Activated CD8-positive, alpha-beta T cell treated with anti-CD3 and anti-CD28 coated beads for 36 hours (primary cell): Measurements from ENCODE around the gene ZNF688. TPM values are rescaled to one million over a fixed set of nuclear protein-coding genes. Genes with fewer than 3 reads are reported as not detected.

ENCODE experiments used
- ATAC-seq: fragments of 200-7000 bp; cut with Tn5 transposase; one replicate; pipeline ENCODE4 v1.10.0; 2021; ENCODE audit warnings: mild to moderate bottlenecking, moderate library complexity
- CTCF ChIA-PET: fragments of 350-600 bp; sonication (Branson Sonifier 250); formaldehyde crosslinking; loops from one replicate; lab custom pipeline; 2021; ENCODE audit warnings: antibody characterized with exemption; lab: Charles Lee
- POLR2A ChIA-PET: fragments of 350-600 bp; sonication (Branson Sonifier 250); formaldehyde crosslinking; loops from one replicate; lab custom pipeline; 2021; ENCODE audit warnings: antibody characterized with exemption; lab: Charles Lee
- DNase-seq: peaks from one replicate; pipeline ENCODE4 v3.0.0-alpha.2; 2020
- H3K27ac Mint-ChIP-seq: one replicate; pipeline ENCODE4 v1.8.0; 2021; ENCODE audit warnings: mild to moderate bottlenecking, mixed read lengths
- H3K27me3 Mint-ChIP-seq: one replicate; pipeline ENCODE4 v1.8.0; 2021; ENCODE audit warnings: mixed read lengths
- H3K36me3 Mint-ChIP-seq: one replicate; pipeline ENCODE4 v1.8.0; 2021; ENCODE audit warnings: low read depth, mixed read lengths
- H3K4me1 Mint-ChIP-seq: one replicate; pipeline ENCODE4 v1.8.0; 2021; ENCODE audit warnings: low read depth, mixed read lengths
- H3K4me3 Mint-ChIP-seq: one replicate; pipeline ENCODE4 v1.8.0; 2021; ENCODE audit warnings: mild to moderate bottlenecking, moderate library complexity, mixed read lengths
- H3K9me3 Mint-ChIP-seq: one replicate; pipeline ENCODE4 v1.8.0; 2021; ENCODE audit warnings: mixed read lengths
- intact Hi-C: fragments of 100-400 bp; cut with micrococcal nuclease; formaldehyde crosslinking; loops from one replicate; pipeline ENCODE4 v1.10.0; 2022
- total RNA-seq, 2 experiments: library from RNA; stranded (reverse); gene quantifications; one replicate each; pipeline ENCODE4 v1.2.3, GENCODE V29; 2021
- TF ChIP-seq, protein P1 (sequence below): fragments of 200-600 bp; IDR thresholded peaks from one replicate; pipeline ENCODE4 v1.8.0; 2022; ENCODE audit warnings: antibody characterized with exemption, mild to moderate bottlenecking

ZNF688 gene
- total RNA-seq, 2 experiments from 2014 or later: 4.7 to 5.5 TPM

DNA sequence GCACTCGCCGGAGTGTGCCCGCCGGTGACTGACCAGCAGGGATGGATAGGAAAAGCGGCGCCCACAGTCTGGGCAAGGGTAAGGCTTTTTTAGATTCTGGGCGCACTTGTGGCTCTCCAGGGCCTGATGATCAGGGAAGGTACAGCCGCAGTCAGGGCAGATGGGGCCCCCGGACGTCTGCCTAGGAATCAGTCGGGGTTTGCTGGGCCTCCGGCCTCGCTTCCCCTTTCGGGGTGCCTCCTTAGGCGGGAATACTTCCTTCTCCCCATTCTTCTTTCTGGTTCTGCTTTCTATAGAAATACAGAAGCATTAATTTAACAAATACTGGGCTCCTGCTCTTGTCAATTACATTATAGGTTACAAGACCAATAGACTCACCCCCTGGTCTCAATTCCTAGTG lies 33.6 kb upstream of the ZNF688 start:
- no peak for ATAC-seq
- intact Hi-C loops: no loop called here
- TF ChIP-seq, protein P1, sequence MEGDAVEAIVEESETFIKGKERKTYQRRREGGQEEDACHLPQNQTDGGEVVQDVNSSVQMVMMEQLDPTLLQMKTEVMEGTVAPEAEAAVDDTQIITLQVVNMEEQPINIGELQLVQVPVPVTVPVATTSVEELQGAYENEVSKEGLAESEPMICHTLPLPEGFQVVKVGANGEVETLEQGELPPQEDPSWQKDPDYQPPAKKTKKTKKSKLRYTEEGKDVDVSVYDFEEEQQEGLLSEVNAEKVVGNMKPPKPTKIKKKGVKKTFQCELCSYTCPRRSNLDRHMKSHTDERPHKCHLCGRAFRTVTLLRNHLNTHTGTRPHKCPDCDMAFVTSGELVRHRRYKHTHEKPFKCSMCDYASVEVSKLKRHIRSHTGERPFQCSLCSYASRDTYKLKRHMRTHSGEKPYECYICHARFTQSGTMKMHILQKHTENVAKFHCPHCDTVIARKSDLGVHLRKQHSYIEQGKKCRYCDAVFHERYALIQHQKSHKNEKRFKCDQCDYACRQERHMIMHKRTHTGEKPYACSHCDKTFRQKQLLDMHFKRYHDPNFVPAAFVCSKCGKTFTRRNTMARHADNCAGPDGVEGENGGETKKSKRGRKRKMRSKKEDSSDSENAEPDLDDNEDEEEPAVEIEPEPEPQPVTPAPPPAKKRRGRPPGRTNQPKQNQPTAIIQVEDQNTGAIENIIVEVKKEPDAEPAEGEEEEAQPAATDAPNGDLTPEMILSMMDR: no peak
- H3K4me1 Mint-ChIP-seq: peaks cover 12% of the 10 kb centered on the region
- ChIA-PET POLR2A (no interaction called here), CTCF (interaction anchor here (1.9 to 2.7 kb wide), 3 partner anchors 8 to 175 kb away, joined by 5 to 17 read pairs (median 12); partner anchors contain the start of gene DCTPP1)
- H3K27ac Mint-ChIP-seq: no peak overlapping the region
- peaks cover 28% of the 10 kb centered on the region for H3K36me3 Mint-ChIP-seq
- DNase-seq: no peak
- H3K9me3 Mint-ChIP-seq: no peaks in the 10 kb centered on the region
- H3K27me3 Mint-ChIP-seq: no peaks in the 10 kb centered on the region
- no peak overlapping the region for H3K4me3 Mint-ChIP-seq

DNA sequence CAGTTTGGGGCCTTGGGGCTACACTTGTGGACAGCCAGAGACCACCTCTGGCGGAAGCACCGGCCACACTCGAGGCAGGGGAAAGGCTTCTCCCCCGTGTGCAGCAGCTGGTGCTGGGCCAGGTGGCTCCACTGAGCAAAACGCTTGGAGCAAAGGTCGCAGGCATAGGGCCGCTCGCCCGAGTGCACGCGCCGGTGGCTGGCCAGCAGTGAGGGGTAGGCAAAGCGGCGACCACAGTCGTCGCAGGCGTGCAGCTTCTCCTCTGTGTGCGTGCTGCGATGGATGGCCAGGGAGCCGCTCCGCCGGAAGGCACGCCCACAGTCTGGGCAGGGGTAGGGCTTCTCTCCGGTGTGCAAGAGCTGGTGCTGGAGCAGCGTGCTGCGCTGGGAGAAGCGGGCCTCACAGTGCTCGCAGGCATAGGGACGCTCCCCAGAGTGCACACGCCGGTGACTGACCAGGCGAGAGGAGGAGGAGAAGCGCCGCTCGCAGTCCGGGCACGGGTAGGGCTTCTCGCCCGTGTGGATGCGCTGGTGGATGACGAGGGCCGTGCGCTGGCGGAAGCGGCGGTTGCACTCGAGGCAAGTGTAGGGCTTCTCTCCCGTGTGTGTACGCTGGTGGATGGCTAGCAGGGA lies 32.9 kb upstream of the ZNF688 start:
- CTCF ChIA-PET: interaction anchor here (0.7 to 3.5 kb wide), 4 partner anchors 11 to 174 kb away, joined by 3 to 24 read pairs (median 8); partner anchors contain the start of gene DCTPP1

DNA sequence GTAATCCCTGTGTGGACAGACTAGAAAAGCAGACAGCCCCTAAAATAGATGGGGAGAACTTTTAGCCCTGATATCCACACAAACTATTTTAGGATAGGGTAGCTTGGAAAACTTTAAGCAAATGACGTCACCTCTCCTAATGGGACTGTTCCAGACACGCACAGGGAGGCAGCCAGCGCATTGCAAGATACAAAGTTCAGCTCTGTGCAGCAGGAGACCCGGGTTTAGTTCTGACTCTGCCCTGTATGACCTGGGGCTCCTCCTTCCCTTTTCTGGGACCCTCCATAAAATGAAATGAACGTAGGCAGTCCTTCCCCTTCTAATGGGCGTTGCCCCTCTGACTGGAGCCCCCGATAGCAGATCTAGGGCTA lies 32.4 kb upstream of the ZNF688 start:
- Mint-ChIP-seq H3K4me3 (no peak overlapping the region), H3K27me3 (no peaks in the 10 kb centered on the region), H3K4me1 (peaks cover 10% of the 10 kb centered on the region), H3K36me3 (peaks cover 27% of the 10 kb centered on the region), H3K27ac (no peak overlapping the region), H3K9me3 (no peaks in the 10 kb centered on the region)
- intact Hi-C loops: no loop called here
- ChIA-PET CTCF (interaction anchor here (0.7 to 3.5 kb wide), 4 partner anchors 12 to 174 kb away, joined by 3 to 24 read pairs (median 4); partner anchors contain the start of gene DCTPP1), POLR2A (interaction anchor here (1.1 to 1.3 kb wide), 2 partner anchors 18 to 19 kb away, joined by 3 to 4 read pairs; no protein-coding TSS in a partner anchor)
- DNase-seq (no peak), ATAC-seq (no peak)
- TF ChIP-seq, protein P1: no peak

More for the DNA sequence above, 32.9 kb upstream of the ZNF688 start:
- POLR2A ChIA-PET: interaction anchor here (1.1 to 1.3 kb wide), 2 partner anchors 18 to 20 kb away, joined by 3 to 4 read pairs; no protein-coding TSS in a partner anchor
- Mint-ChIP-seq H3K27me3 (no peaks in the 10 kb centered on the region), H3K4me1 (peaks cover 12% of the 10 kb centered on the region), H3K4me3 (no peak overlapping the region), H3K27ac (no peak overlapping the region), H3K9me3 (no peaks in the 10 kb centered on the region), H3K36me3 (peaks cover 27% of the 10 kb centered on the region)
- no peak for DNase-seq
- intact Hi-C loops: no loop called here
- TF ChIP-seq, protein P1: no peak
- ATAC-seq: no peak

DNA sequence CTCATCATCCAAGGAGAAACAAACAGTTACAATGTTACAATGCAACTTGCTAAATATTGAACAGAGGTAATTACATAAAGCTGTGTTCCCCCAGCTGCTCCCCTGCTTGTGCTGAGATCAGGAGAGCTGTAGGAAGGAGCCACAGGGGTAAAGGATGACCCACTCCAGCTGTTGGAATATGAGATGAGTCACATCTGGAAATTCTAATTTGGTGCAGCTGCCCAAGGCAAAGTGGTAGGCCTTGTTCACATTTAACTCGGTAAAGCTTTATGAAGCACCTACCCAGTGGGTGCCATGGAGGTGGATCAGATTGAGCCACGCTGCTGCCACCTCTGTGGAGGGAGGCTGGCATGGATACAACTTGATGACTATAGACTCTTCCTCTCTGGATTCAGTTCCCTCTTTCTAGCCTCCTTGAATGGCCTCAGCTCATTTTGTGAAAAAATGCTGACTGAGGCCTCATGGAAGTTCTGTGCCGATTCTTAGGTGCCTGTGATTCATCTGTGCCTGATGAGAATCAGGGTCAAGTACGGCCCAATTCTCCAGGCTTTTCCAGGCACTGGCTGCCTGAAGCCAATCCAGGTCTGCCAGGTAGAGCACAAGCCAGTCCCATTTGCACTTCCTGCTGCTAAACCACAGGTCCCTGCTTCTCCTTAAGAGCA lies 31.2 kb upstream of the ZNF688 start:
- H3K36me3 Mint-ChIP-seq: peaks cover 23% of the 10 kb centered on the region
- intact Hi-C loops: no loop called here
- H3K4me1 Mint-ChIP-seq: peaks cover 9% of the 10 kb centered on the region

More for the DNA sequence above, 31.2 kb upstream of the ZNF688 start:
- Mint-ChIP-seq H3K9me3 (no peaks in the 10 kb centered on the region), H3K27me3 (no peaks in the 10 kb centered on the region), H3K27ac (no peak overlapping the region), H3K4me3 (no peak overlapping the region)
- TF ChIP-seq, protein P1: no peak
- CTCF ChIA-PET: interaction anchor here (1.0 to 6.5 kb wide), 7 partner anchors 13 to 192 kb away, joined by 3 to 39 read pairs (median 4); partner anchors contain the start of genes DCTPP1 and ZNF747
- DNase-seq (no peak), ATAC-seq (no peak)
- POLR2A ChIA-PET: interaction anchor here (0.6 to 1.3 kb wide), 4 partner anchors 18 to 236 kb away, joined by 3 to 4 read pairs (median 4); no protein-coding TSS in a partner anchor
